ENCODE data around the gene FAM3D.

- TF ChIP-seq POLR2A (IDR thresholded peaks at IDR 0.05) (no peak), CTCF (IDR thresholded peaks at IDR 0.05) (no peak), EP300 (IDR thresholded peaks at IDR 0.05; ENCODE audit: low read depth) (no peak), POLR2AphosphoS5 (IDR thresholded peaks at IDR 0.05) (no peak)
Measured at GRCh38 chr3:58686847-58687246, 20.3 kb upstream of the FAM3D start.
